Astrocyte of the cerebellum (primary cell): ENCODE results near the gene TRAF3.

ENCODE experiments used
- DNase-seq: peaks from one replicate; pipeline ENCODE4 v3.0.0-alpha.2; 2011; ENCODE audit warnings: low read depth
- H3K4me3 ChIP-seq: 2 replicates; pipeline ENCODE4 v1.5.1; 2011; ENCODE audit warnings: mild to moderate bottlenecking, low read depth, low read length, moderate library complexity
- in situ Hi-C: cut with HindIII; loops from 2 replicates; pipeline ENCODE4 v1.10.0; 2017; ENCODE audit warnings: low sequenced_read_pairs
- TF ChIP-seq, protein P1 (sequence below): IDR thresholded peaks from 2 replicates; pipeline ENCODE4 v1.5.1; 2012; ENCODE audit warnings: low read length, low read depth, moderate library complexity, mild to moderate bottlenecking; ENCODE audit errors: missing control alignments

The TRAF3 gene

GRCh38 chr14:102738373-102739189 lies 38.7 kb upstream of the TRAF3 start:
- TF ChIP-seq, protein P1, sequence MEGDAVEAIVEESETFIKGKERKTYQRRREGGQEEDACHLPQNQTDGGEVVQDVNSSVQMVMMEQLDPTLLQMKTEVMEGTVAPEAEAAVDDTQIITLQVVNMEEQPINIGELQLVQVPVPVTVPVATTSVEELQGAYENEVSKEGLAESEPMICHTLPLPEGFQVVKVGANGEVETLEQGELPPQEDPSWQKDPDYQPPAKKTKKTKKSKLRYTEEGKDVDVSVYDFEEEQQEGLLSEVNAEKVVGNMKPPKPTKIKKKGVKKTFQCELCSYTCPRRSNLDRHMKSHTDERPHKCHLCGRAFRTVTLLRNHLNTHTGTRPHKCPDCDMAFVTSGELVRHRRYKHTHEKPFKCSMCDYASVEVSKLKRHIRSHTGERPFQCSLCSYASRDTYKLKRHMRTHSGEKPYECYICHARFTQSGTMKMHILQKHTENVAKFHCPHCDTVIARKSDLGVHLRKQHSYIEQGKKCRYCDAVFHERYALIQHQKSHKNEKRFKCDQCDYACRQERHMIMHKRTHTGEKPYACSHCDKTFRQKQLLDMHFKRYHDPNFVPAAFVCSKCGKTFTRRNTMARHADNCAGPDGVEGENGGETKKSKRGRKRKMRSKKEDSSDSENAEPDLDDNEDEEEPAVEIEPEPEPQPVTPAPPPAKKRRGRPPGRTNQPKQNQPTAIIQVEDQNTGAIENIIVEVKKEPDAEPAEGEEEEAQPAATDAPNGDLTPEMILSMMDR = no peak
- no peak for DNase-seq
- in situ Hi-C loops = no loop called here
- no peak overlapping the region for H3K4me3 ChIP-seq

- H3K4me3 ChIP-seq = no peak overlapping the region
- DNase-seq = no peak
- in situ Hi-C loops = no loop called here
- TF ChIP-seq, protein P1 = no peak
Measured at GRCh38 chr14:102739190-102739469, 38.1 kb upstream of the TRAF3 start.

GRCh38 chr14:102746634-102747438 lies 30.4 kb upstream of the TRAF3 start:
- TF ChIP-seq, protein P1 = no peak
- in situ Hi-C loops = no loop called here
- H3K4me3 ChIP-seq = no peak overlapping the region
- DNase-seq = no peak

- no peak overlapping the region for H3K4me3 ChIP-seq
- TF ChIP-seq, protein P1 = no peak
Measured at GRCh38 chr14:102748806-102749205, 28.4 kb upstream of the TRAF3 start.

DNA sequence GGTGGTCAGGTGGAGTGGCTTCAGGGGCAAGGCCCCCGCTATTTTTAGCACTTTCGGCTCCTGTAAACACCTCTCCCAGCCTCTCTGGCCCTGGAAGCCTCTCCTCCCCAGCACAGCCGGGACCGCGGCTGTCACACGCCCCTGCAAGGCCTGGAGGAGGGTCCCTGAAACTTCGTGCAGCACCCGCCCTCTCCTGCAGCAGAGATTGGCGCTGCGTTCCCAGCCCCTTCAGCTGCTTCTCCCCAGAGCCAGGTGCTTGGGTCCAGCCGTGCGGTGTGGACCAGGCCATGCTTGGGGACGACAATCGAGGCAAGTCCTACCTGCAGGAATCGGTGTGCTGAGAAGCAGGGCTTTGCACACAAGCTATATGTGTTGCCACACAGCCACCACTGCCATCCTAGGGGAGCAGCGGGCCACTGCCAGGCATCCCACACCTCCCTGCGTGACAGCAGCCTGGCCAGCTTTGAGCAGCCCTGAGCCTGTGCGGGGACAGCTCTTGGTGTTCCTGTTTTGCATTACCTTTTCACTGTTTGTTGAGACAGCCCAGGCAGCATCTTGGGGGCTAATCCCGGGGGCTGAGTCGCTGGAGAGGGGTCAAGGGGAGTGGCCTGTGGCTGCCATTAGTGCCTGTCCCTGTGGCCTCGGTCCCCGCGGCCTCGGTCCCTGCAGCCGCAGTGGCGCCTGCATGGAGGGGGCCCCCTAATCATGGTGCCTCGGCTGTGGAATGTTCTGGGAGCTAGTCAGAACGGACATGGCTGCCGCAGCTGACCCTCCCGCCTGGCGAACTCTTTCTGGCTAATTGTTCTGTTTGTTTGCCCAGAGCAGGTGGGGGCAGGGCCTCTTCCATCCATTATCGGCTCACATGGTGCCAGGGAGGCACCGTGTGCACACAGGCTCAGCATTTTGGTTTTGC lies 27.6 kb upstream of the TRAF3 start:
- in situ Hi-C loops = no loop called here
- no peak for DNase-seq
- TF ChIP-seq, protein P1 = no peak
- H3K4me3 ChIP-seq = no peak overlapping the region

More at GRCh38 chr14:102748806-102749205, 28.4 kb upstream of the TRAF3 start:
- in situ Hi-C loops = no loop called here
- DNase-seq = no peak

DNA sequence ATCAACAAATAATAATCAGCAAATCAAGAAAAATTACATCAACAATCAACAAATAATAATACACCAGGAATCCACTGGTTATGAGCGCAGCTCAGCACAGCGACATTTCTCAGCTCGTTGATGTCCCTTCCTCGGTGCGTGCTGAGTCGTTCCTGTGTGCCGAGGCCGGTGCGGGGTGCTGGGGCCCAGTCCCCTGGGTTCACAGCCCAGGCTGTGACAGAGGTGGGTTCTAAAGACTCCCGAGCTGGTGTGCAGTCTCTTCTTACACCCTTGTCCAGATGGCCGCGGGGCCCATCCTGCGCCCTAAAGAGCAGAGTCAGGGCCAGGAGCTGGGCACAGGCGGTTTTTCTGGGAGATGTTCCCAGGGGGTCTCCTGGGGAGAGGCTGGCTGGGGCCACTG lies 26.9 kb upstream of the TRAF3 start:
- no peak for DNase-seq
- TF ChIP-seq, protein P1 = no peak
- no peak overlapping the region for H3K4me3 ChIP-seq
- in situ Hi-C loops = no loop called here
